Neuronal stem cell (in vitro differentiated cells): ENCODE data around the gene KRT8.

Source experiments
- DNase-seq: peaks from one replicate; pipeline ENCODE4 v3.0.0-alpha.2; 2013; ENCODE audit warnings: low spot score
- H2AFZ ChIP-seq: one replicate; pipeline ENCODE4 v1.6.1; 2013; ENCODE audit warnings: mild to moderate bottlenecking, low read length, inconsistent platforms
- H2AK5ac ChIP-seq: 2 replicates; pipeline ENCODE4 v1.6.1; 2013; ENCODE audit warnings: low read depth, mild to moderate bottlenecking, inconsistent platforms, low read length, moderate library complexity, mixed read lengths
- H2BK120ac ChIP-seq: 2 replicates; pipeline ENCODE4 v1.6.1; 2013; ENCODE audit warnings: low read depth, mild to moderate bottlenecking, inconsistent platforms, low read length, moderate library complexity, mixed read lengths
- H2BK12ac ChIP-seq: one replicate; pipeline ENCODE4 v1.6.1; 2013; ENCODE audit warnings: low read length, inconsistent platforms
- H2BK15ac ChIP-seq: 2 replicates; pipeline ENCODE4 v1.6.1; 2013; ENCODE audit warnings: mild to moderate bottlenecking, low read length, inconsistent platforms, mixed read lengths
- H2BK5ac ChIP-seq: one replicate; pipeline ENCODE4 v1.6.1; 2013; ENCODE audit warnings: inconsistent platforms, mild to moderate bottlenecking, low read length, moderate library complexity
- H3K14ac ChIP-seq: one replicate; pipeline ENCODE4 v1.6.1; 2013; ENCODE audit warnings: low read length, inconsistent platforms
- H3K18ac ChIP-seq: 2 replicates; pipeline ENCODE4 v1.6.1; 2013; ENCODE audit warnings: low read length, inconsistent platforms
- H3K23ac ChIP-seq: 2 replicates; pipeline ENCODE4 v1.6.1; 2013; ENCODE audit warnings: low read depth, mild to moderate bottlenecking, mixed read lengths, low read length, inconsistent platforms; ENCODE audit not compliant: poor library complexity
- H3K27ac ChIP-seq: replicated peaks from 3 replicates; pipeline ENCODE4 v1.5.1; 2013; ENCODE audit warnings: low read length, inconsistent platforms
- H3K27me3 ChIP-seq, 3 experiments: 2 replicates each; pipeline ENCODE4 v1.6.1; 2013; ENCODE audit warnings: low read length in 3 of 3, mild to moderate bottlenecking in 2 of 3, inconsistent platforms in 1 of 3, low read depth in 1 of 3, mixed read lengths in 1 of 3, moderate library complexity in 1 of 3; ENCODE audit not compliant: control insufficient read depth in 3 of 3, insufficient read depth in 3 of 3
- H3K36me3 ChIP-seq, 2 donors: replicated peaks in 1 of 2; 2 replicates each; pipeline ENCODE4 v1.6.1; 2013; ENCODE audit warnings: low read length in 2 of 2; ENCODE audit not compliant: control insufficient read depth in 2 of 2, insufficient read depth in 2 of 2
- H3K4ac ChIP-seq: 2 replicates; pipeline ENCODE4 v1.6.1; 2013; ENCODE audit warnings: inconsistent platforms, mild to moderate bottlenecking, low read length, moderate library complexity
- H3K4me1 ChIP-seq, 2 donors: 1 replicate in 1 of 2; 2 replicates in 1 of 2; pipeline ENCODE4 v1.6.1; 2013; ENCODE audit warnings: low read length in 2 of 2, low read depth in 1 of 2; ENCODE audit not compliant: control insufficient read depth in 2 of 2, insufficient read depth in 1 of 2
- H3K4me2 ChIP-seq: one replicate; pipeline ENCODE4 v1.6.1; 2013; ENCODE audit warnings: mild to moderate bottlenecking, low read length, inconsistent platforms; ENCODE audit not compliant: insufficient read depth, poor library complexity, severe bottlenecking
- H3K4me3 ChIP-seq, 2 donors: 2 replicates each; pipeline ENCODE4 v1.5.1; 2013; ENCODE audit warnings: low read length in 2 of 2, mild to moderate bottlenecking in 2 of 2, inconsistent platforms in 1 of 2, moderate library complexity in 1 of 2
- H3K79me1 ChIP-seq: one replicate; pipeline ENCODE4 v1.6.1; 2013; ENCODE audit warnings: low read depth, mild to moderate bottlenecking, inconsistent platforms, low read length, moderate library complexity
- H3K9ac ChIP-seq: one replicate; pipeline ENCODE4 v1.6.1; 2013; ENCODE audit warnings: mild to moderate bottlenecking, low read depth, low read length, inconsistent platforms; ENCODE audit not compliant: poor library complexity
- H3K9me3 ChIP-seq, 2 donors: replicated peaks in 1 of 2; 2 replicates each; pipeline versions ENCODE3 to v1.6.1; 2013; ENCODE audit warnings: low read length in 2 of 2, mild to moderate bottlenecking in 2 of 2, inconsistent platforms in 1 of 2, low read depth in 1 of 2, mixed read lengths in 1 of 2, moderate library complexity in 1 of 2; ENCODE audit not compliant: control insufficient read depth in 2 of 2, insufficient read depth in 1 of 2
- H4K8ac ChIP-seq: one replicate; pipeline ENCODE4 v1.6.1; 2013; ENCODE audit warnings: low read depth, mild to moderate bottlenecking, inconsistent platforms, low read length, moderate library complexity
- H4K91ac ChIP-seq: one replicate; pipeline ENCODE4 v1.6.1; 2013; ENCODE audit warnings: low read length, low read depth, mild to moderate bottlenecking, inconsistent platforms; ENCODE audit not compliant: poor library complexity
- WGBS, 2 donors: extraction: QIAGEN DNeasy Blood & Tissue Kit; methylation state at CpG; one replicate each; pipeline ENCODE4 v1.1.7; 2013; ENCODE audit warnings: missing lambda C conversion rate in 2 of 2, mixed read lengths in 1 of 2; ENCODE audit not compliant: insufficient read length in 2 of 2, insufficient replicate concordance in 1 of 2; ENCODE audit errors: extremely low coverage in 2 of 2; 5-methylcytosine and 5-hydroxymethylcytosine counted together

The KRT8 gene

DNA sequence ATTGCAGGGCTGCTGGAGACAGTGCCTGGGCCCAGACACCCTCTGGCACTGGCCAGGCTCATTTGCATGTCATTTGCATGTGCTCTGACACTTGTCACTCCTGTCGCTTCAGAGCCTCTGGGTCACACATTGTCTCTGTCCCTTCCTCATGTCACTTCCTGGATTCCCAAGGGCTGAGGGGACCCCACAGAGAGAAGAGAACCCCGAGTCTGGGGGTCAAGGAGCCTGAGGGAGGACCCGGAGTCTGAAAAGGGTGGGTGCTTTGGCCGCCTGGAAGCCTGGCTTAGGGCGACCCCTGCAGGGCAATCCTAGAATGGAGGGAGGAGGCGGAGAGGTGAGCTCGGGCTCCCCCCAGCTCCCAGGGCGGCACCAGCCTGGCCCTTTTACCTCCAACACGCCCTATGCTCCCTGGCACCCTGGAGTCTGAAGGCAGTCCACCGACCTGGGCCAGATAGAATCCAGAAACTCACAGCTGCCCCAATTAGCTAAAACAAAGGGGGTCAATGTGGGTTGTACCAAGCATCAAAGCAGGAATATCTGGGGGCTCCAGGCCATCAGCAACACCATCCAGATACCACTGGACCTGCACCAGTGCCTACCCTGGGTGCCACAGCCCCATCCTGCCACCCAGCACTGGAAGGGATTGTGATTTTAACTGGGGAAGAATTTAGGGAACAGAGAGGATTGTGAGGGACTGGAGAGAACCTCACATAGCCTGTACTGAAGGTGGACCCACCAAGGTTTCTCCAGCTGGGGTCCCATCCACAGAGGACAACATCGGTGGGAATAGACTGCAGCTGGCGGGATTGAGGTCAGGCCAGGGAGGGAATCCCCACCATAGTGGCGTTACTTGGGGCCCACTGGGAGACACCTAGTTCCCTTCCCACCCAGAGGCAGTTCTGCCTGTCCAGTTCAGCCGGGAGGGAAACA lies 34.2 kb downstream of the KRT8 start:
- Histone ChIP-seq H4K8ac (no peak overlapping the region), H3K36me3 (no peaks in the 10 kb centered on the region), H2AK5ac (no peak overlapping the region), H3K18ac (peak overlapping the region; percentile 80), H2BK15ac (no peak overlapping the region), H3K4me2 (no peak overlapping the region), H3K4ac (no peak overlapping the region), H3K4me3 (no peak overlapping the region), H2BK120ac (no peak overlapping the region), H2BK5ac (peak overlapping the region; percentile 10), H3K27ac (no peak overlapping the region), H3K23ac (peak overlapping the region; percentile 25), H2AFZ (no peak overlapping the region), H3K14ac (no peak overlapping the region), H4K91ac (no peak overlapping the region), H3K79me1 (no peaks in the 10 kb centered on the region), H3K27me3 (peaks cover 0 to 38% (median 10%) of the 10 kb centered on the region in 3 experiments), H3K4me1 (peaks cover 0 to 14% of the 10 kb centered on the region in 2 donors), H2BK12ac (peak overlapping the region; percentile 50), H3K9me3 (no peaks in the 10 kb centered on the region), H3K9ac (no peak overlapping the region)
- no CpG with 5 or more reads among the region's 14 CpGs for WGBS, 2 donors
- peak; percentile 69 for DNase-seq

DNA sequence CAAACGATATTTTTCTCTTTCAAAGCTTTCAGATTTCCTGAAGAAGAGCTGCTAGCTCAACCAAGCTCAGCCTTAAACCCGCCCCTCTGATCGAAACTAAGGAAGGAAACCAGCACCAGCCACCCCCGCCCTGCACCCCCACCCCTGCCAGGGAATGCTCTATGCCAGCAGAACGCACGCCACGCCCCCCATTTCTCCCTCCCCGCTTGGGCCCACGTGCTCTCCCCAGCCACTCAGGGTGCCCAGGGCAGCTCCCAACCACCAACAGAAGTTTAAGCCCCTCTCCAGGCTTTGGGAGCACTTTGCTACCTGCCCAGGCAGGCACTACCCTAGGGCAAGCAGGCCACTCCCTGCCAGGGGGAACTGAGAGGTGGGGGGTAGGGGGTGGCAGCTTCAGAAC lies 37.2 kb downstream of the KRT8 start:
- H3K27ac ChIP-seq = no peak overlapping the region
- no peak overlapping the region for H3K9ac ChIP-seq
- no CpG with 5 or more reads among the region's 9 CpGs for WGBS, 2 donors
- H3K23ac ChIP-seq = no peak overlapping the region
- no peak overlapping the region for H3K4me3 ChIP-seq
- no peak overlapping the region for H2AFZ ChIP-seq
- no peak overlapping the region for H2BK5ac ChIP-seq
- peaks cover 0 to 8% (median 0%) of the 10 kb centered on the region in 3 experiments for H3K27me3 ChIP-seq
- peaks cover 0 to 5% of the 10 kb centered on the region in 2 donors for H3K4me1 ChIP-seq
- H4K91ac ChIP-seq = no peak overlapping the region
- H3K14ac ChIP-seq = no peak overlapping the region
- no peak overlapping the region for H4K8ac ChIP-seq
- H3K36me3 ChIP-seq = no peaks in the 10 kb centered on the region
- H3K4me2 ChIP-seq = no peak overlapping the region
- H3K4ac ChIP-seq = peak overlapping the region; percentile 81
- H2BK15ac ChIP-seq = no peak overlapping the region
- no peak overlapping the region for H2BK120ac ChIP-seq
- no peak for DNase-seq
- no peaks in the 10 kb centered on the region for H3K9me3 ChIP-seq
- H3K79me1 ChIP-seq = no peaks in the 10 kb centered on the region
- no peak overlapping the region for H2BK12ac ChIP-seq
- H3K18ac ChIP-seq = peak overlapping the region; percentile 79
- H2AK5ac ChIP-seq = peak overlapping the region; percentile 70

DNA sequence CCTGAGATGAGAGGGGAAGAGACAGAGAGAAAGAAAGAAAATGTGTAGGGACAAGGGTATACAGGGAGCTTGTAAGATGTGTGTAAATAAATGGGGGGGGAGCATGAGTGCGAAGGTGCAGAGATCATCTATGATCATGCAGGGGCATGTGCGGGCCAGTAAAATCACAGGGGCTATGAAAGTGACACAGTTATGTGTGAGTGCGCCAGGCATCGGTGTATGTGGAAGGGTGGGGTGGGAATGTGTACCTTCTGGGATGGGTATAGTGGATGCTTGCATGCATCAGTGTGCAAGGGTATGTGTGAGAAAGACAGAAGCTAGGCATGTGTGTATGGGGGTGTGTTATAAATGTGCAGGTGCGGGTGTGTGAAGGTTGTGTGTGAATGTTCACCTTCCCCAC lies 37.7 kb downstream of the KRT8 start:
- peaks cover 0 to 4% (median 0%) of the 10 kb centered on the region in 3 experiments for H3K27me3 ChIP-seq
- H2BK15ac ChIP-seq = no peak overlapping the region
- H3K4me3 ChIP-seq = no peak overlapping the region
- H2BK120ac ChIP-seq = no peak overlapping the region
- H2BK12ac ChIP-seq = no peak overlapping the region
- peak overlapping the region; percentile 28 for H2AK5ac ChIP-seq
- no peak overlapping the region for H2BK5ac ChIP-seq
- no peaks in the 10 kb centered on the region for H3K36me3 ChIP-seq
- H3K4me2 ChIP-seq = no peak overlapping the region
- no CpG with 5 or more reads among the region's 5 CpGs for WGBS, 2 donors
- H3K27ac ChIP-seq = no peak overlapping the region
- peak overlapping the region; percentile 19 for H3K18ac ChIP-seq
- peak overlapping the region; percentile 12 for H3K23ac ChIP-seq
- DNase-seq = no peak
- peaks cover 0 to 5% of the 10 kb centered on the region in 2 donors for H3K4me1 ChIP-seq
- no peaks in the 10 kb centered on the region for H3K79me1 ChIP-seq
- no peak overlapping the region for H2AFZ ChIP-seq
- H3K4ac ChIP-seq = peak overlapping the region; percentile 53
- H4K8ac ChIP-seq = no peak overlapping the region
- peak overlapping the region; percentile 12 for H3K9ac ChIP-seq
- H3K14ac ChIP-seq = peak overlapping the region; percentile 21
- no peak overlapping the region for H4K91ac ChIP-seq
- H3K9me3 ChIP-seq = no peaks in the 10 kb centered on the region

DNA sequence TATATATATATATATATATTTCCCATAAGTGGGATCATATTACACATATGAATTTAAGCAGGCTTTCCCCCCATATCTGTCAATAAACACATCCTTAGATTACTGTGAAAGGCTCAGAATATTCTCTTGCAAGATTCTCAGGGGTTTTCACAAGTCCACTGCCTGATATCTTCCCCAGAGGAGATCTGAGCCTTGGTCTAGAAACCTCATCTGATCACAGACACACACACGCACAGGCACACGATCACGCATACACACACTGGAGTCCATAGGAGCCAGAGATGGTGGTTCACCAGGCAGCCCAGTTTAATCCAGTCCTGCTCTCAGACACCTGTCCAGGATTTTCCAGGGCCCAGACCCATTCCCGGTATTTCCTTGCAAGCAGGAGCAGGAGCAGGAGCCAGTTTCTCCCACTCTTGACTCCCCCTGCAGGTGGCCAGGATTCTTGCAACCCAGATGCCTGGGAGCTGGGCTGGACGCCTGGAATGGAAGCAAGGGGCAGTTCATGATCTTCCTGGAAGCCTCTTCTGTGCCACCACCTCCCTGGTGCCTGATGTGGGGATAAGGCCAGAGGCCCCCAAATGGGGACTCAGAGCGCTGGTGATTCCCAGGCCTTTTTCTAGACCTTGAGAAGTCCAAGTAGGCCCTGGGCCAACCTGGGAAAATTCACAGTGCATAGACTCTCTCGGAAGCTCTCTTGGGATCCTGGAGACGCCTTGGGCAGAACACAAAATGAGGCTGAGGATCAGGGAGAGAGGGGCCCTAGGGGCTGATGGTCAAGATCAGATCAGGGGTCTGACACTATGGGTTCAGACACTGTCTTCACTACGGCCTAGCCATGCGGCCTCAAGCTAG lies 39.6 kb downstream of the KRT8 start:
- H3K4me2 ChIP-seq = no peak overlapping the region
- no peak overlapping the region for H4K8ac ChIP-seq
- DNase-seq = peak; percentile 78

More for the DNA sequence above, 39.6 kb downstream of the KRT8 start:
- Histone ChIP-seq H3K4me3 (no peak overlapping the region), H3K27me3 (no peaks in the 10 kb centered on the region), H3K18ac (no peak overlapping the region), H2BK5ac (no peak overlapping the region), H4K91ac (no peak overlapping the region), H2AK5ac (no peak overlapping the region), H3K36me3 (no peaks in the 10 kb centered on the region), H3K9me3 (no peaks in the 10 kb centered on the region), H3K23ac (no peak overlapping the region), H2AFZ (no peak overlapping the region), H3K4ac (no peak overlapping the region), H3K79me1 (no peaks in the 10 kb centered on the region), H3K9ac (no peak overlapping the region), H2BK15ac (no peak overlapping the region), H2BK120ac (no peak overlapping the region), H2BK12ac (no peak overlapping the region), H3K4me1 (peaks cover 0 to 4% of the 10 kb centered on the region in 2 donors), H3K14ac (no peak overlapping the region), H3K27ac (no peak overlapping the region)
- WGBS, 2 donors = no CpG with 5 or more reads among the region's 10 CpGs
